Thyroid gland (tissue), 4 donors: Measurements from ENCODE around the gene TPSG1. TPM values are rescaled to one million over a fixed set of nuclear protein-coding genes. Genes with fewer than 3 reads are reported as not detected.
"Not testable (repeated sequence)": the region's sequence is repeated elsewhere in the genome, so short reads cannot be mapped to it uniquely, and the experiment has no call there.

ENCODE experiments used
- DNase-seq, 2 donors: peaks; one replicate each; pipeline ENCODE4 v3.0.0-alpha.2; 2019
- H3K27ac ChIP-seq, 3 donors: fragments of 200-600 bp; sonication (generic); 1 replicate in 2 of 3; 2 replicates in 1 of 3; pipeline ENCODE4 v1.5.1; 2016 to 2019; ENCODE audit warnings: mild to moderate bottlenecking in 1 of 3, moderate library complexity in 1 of 3
- H3K27me3 ChIP-seq: fragments of 200-600 bp; sonication (generic); one replicate; pipeline ENCODE4 v1.5.1; 2019
- H3K36me3 ChIP-seq, 2 donors: fragments of 200-600 bp; sonication (generic); one replicate each; pipeline ENCODE4 v1.5.1; 2016 to 2019
- H3K4me1 ChIP-seq, 2 donors: fragments of 200-600 bp; sonication (generic); one replicate each; pipeline ENCODE4 v1.5.1; 2017 to 2019
- H3K4me3 ChIP-seq, 3 donors: fragments of 200-600 bp; sonication (generic); replicated peaks in 1 of 3; 1 replicate in 2 of 3; 2 replicates in 1 of 3; pipeline ENCODE4 v1.5.1; 2016; ENCODE audit warnings: mild to moderate bottlenecking in 1 of 3
- H3K9me3 ChIP-seq: fragments of 200-600 bp; sonication (generic); one replicate; pipeline ENCODE4 v1.5.1; 2017
- POLR2A ChIP-seq, 2 donors: fragments of 450-650 bp; IDR thresholded peaks; one replicate each; pipeline ENCODE4 v1.6.1; 2017; ENCODE audit warnings: antibody characterized with exemption in 2 of 2, mild to moderate bottlenecking in 2 of 2, moderate library complexity in 1 of 2
- WGBS, 2 donors: methylation state at CpG; one replicate each; pipeline ENCODE4 v1.1.5; 2017; 5-methylcytosine and 5-hydroxymethylcytosine counted together
- intact Hi-C: fragments of 100-400 bp; cut with DNase I; formaldehyde crosslinking; loops from one replicate; pipeline ENCODE4 v1.15.1; 2023
- total RNA-seq, 4 donors: library from RNA; depleted of rRNA; stranded (reverse); fragments of >200 nt; gene quantifications; one replicate each; pipeline ENCODE4 v1.2.3, GENCODE V29; 2016
- TF ChIP-seq, protein P1 (sequence below), 6 experiments: fragments of 200-600 bp in 3 of 6; fragments of 450-650 bp in 3 of 6; sonication (generic) in 3 of 6; IDR thresholded peaks; one replicate each; pipeline ENCODE4 v1.5.1; 2016 to 2019; ENCODE audit warnings: antibody characterized with exemption in 6 of 6, mild to moderate bottlenecking in 2 of 6, inconsistent platforms in 1 of 6, moderate library complexity in 1 of 6

Gene TPSG1
- total RNA-seq, 4 donors from 2014 or later, result not detected

DNA sequence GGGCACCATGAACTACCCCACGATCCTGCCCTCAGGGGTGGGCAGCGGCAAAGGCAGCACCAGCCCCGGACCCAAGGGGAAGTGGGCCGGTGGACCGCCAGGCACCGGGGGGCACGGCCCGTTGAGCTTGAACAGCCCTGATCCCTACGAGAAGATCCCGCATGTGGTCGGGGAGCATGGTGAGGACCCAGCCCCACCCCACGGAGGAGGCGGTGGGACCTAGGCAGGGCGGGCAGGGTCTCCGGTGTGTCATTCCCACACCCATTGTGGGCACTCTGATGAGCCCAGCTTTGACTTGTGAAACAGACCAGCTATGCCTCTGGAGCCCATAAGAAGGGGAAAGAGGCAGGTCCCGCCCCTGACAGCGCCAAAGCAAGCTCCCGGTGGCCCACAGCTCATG is 22.8 kb downstream of the TPSG1 start:
- DNase-seq, result no peak
- peaks cover 0 to 2% of the 10 kb centered on the region in 2 donors for H3K4me1 ChIP-seq
- H3K27me3 ChIP-seq, result no peaks in the 10 kb centered on the region
- H3K36me3 ChIP-seq, result no peaks in the 10 kb centered on the region
- H3K4me3 ChIP-seq, result no peak overlapping the region
- no peak overlapping the region for H3K27ac ChIP-seq
- intact Hi-C loops, result no loop called here
- H3K9me3 ChIP-seq, result no peaks in the 10 kb centered on the region
- 95% methylated on average over 7 to 12 of the region's 18 CpGs for WGBS, 2 donors
- TF ChIP-seq, protein P1, sequence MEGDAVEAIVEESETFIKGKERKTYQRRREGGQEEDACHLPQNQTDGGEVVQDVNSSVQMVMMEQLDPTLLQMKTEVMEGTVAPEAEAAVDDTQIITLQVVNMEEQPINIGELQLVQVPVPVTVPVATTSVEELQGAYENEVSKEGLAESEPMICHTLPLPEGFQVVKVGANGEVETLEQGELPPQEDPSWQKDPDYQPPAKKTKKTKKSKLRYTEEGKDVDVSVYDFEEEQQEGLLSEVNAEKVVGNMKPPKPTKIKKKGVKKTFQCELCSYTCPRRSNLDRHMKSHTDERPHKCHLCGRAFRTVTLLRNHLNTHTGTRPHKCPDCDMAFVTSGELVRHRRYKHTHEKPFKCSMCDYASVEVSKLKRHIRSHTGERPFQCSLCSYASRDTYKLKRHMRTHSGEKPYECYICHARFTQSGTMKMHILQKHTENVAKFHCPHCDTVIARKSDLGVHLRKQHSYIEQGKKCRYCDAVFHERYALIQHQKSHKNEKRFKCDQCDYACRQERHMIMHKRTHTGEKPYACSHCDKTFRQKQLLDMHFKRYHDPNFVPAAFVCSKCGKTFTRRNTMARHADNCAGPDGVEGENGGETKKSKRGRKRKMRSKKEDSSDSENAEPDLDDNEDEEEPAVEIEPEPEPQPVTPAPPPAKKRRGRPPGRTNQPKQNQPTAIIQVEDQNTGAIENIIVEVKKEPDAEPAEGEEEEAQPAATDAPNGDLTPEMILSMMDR (IDR thresholded peaks at IDR 0.05), result no peak
- no peak for TF ChIP-seq POLR2A (IDR thresholded peaks at IDR 0.05)

DNA sequence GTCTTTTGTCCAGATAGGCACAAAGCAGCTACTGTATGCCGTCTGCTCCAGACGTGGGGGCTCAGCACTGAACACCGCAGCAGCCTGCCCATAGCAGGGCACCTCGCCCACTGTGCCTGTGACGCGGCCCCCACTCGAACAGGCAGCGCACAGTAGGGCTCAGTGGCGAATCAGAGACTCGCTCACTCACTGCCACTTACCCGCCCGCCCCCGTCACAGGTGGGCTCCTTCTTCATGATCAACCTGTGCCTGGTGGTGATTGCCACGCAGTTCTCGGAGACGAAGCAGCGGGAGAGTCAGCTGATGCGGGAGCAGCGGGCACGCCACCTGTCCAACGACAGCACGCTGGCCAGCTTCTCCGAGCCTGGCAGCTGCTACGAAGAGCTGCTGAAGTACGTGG is 23.6 kb downstream of the TPSG1 start:
- Histone ChIP-seq H3K27ac (no peak overlapping the region), H3K36me3 (no peaks in the 10 kb centered on the region), H3K4me3 (no peak overlapping the region), H3K27me3 (no peaks in the 10 kb centered on the region), H3K4me1 (peaks cover 0 to 5% of the 10 kb centered on the region in 2 donors), H3K9me3 (no peaks in the 10 kb centered on the region)
- no peak for DNase-seq
- WGBS, 2 donors, result 86 to 98% methylated on average over 11 to 18 of the region's 25 CpGs
- intact Hi-C loops, result no loop called here
- TF ChIP-seq POLR2A (IDR thresholded peaks at IDR 0.05), result no peak
- TF ChIP-seq, protein P1 (IDR thresholded peaks at IDR 0.05), result no peak

DNA sequence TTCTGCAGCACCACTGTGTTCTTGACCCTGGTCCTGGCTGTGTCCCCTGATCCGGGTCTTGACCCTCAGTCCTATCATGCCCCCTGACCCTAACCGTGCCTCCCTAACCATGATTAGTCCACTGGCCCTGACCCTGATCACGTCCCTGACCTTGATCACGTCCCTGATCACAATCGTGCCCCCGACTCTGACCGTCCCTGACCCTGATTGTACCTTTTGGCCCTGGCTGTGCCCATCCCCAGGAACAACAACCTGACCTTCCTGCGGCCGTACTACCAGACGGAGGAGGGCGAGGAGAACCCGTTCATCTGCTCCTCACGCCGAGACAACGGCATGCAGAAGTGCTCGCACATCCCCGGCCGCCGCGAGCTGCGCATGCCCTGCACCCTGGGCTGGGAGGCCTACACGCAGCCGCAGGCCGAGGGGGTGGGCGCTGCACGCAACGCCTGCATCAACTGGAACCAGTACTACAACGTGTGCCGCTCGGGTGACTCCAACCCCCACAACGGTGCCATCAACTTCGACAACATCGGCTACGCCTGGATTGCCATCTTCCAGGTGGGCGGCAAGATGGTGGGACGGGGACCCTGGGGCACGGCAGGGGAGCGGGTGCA is 24.9 kb downstream of the TPSG1 start:
- DNase-seq, result no peak
- intact Hi-C loops, result no loop called here
- Histone ChIP-seq H3K27me3 (no peaks in the 10 kb centered on the region), H3K27ac (no peak overlapping the region), H3K36me3 (no peaks in the 10 kb centered on the region), H3K4me1 (peaks cover 0 to 5% of the 10 kb centered on the region in 2 donors), H3K4me3 (no peak overlapping the region), H3K9me3 (no peaks in the 10 kb centered on the region)
- WGBS, 2 donors, result 93 to 94% methylated on average over 34 to 38 of the region's 38 CpGs
- TF ChIP-seq, protein P1 (IDR thresholded peaks at IDR 0.05), result no peak
- no peak for TF ChIP-seq POLR2A (IDR thresholded peaks at IDR 0.05)

DNA sequence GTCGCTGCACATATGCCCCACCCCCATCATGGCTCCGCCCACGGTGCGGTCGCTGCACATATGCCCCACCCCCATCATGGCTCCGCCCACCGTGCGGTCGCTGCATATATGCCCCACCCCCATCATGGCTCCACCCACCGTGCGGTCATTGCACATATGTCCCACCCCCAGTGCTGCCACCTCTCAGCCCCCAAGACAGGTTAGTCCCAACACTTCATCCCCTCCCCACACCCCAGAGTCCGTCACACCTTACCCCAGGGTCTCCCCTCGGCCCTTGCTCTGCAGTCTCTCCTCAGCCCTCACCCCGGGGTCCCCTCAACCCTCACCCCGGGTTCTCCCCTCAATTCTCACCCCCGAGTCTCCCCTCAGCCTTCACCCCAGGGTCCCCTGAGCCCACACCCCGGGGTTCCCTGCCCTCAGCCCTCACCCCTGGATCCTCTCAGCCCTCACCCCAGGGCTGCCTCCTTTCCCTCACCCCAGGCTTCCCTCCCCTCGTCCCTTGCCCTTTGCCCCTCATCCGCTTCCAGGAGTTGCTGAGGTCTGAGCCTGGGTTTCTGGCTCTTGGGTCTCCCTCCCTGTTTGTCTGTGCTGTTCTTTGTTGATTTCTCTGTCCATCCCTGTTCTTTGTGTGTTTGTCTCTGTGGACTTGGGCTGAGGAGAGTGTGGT is 25.6 kb downstream of the TPSG1 start:
- WGBS, 2 donors, result 85 to 86% methylated on average over 8 to 9 of the region's 19 CpGs
- Histone ChIP-seq H3K27me3 (no peaks in the 10 kb centered on the region), H3K9me3 (no peaks in the 10 kb centered on the region), H3K4me3 (no peak overlapping the region), H3K36me3 (no peaks in the 10 kb centered on the region), H3K27ac (no peak overlapping the region), H3K4me1 (peaks cover 4 to 5% of the 10 kb centered on the region in 2 donors)
- TF ChIP-seq, protein P1 (IDR thresholded peaks at IDR 0.05), result no peak
- no peak for TF ChIP-seq POLR2A (IDR thresholded peaks at IDR 0.05)
- intact Hi-C loops, result loop anchor here (10.0 kb wide), 1 partner anchor 495 kb away; the partner anchor contains the start of gene FBXL16
- DNase-seq, result no peak

DNA sequence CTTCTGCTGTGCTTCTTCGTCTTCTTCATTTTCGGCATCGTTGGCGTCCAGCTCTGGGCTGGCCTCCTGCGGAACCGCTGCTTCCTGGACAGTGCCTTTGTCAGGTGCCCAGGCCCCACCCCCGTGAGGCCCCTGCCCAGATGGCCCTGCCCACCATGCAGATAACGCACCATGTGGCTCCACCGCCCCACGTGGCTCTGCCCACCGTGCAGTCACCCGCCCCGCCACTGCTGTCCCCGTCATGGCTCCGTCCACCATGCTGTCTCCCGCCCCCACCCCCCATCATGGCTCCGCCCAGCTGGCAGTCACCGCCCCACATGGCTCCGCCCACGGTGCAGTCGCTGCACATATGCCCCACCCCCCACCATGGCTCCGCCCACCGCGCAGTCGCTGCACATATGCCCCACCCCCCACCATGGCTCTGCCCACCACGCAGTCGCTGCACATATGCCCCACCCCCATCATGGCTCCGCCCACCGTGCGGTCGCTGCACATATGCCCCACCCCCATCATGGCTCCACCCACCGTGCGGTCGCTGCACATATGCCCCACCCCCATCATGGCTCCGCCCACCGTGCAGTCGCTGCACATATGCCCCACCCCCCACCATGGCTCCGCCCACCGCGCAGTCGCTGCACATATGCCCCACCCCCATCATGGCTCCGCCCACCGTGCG is 26.3 kb downstream of the TPSG1 start:
- DNase-seq, H3K9me3 ChIP-seq, H3K27ac ChIP-seq, H3K36me3 ChIP-seq, H3K4me3 ChIP-seq, H3K27me3 ChIP-seq, H3K4me1 ChIP-seq: not testable (repeated sequence)
- 86 to 95% methylated on average over 23 to 35 of the region's 44 CpGs for WGBS, 2 donors
- intact Hi-C loops, result loop anchor here (10.0 kb wide), 1 partner anchor 494 kb away; the partner anchor contains the start of gene FBXL16
